Measurements from ENCODE around the gene C6. TPM values are rescaled to one million over a fixed set of nuclear protein-coding genes. Genes with fewer than 3 reads are reported as not detected.
"Not testable (repeated sequence)": the region's sequence is repeated elsewhere in the genome, so short reads cannot be mapped to it uniquely, and the experiment has no call there.

Gene C6
- total RNA-seq, 1 experiment from 2014 or later, result not detected

DNA sequence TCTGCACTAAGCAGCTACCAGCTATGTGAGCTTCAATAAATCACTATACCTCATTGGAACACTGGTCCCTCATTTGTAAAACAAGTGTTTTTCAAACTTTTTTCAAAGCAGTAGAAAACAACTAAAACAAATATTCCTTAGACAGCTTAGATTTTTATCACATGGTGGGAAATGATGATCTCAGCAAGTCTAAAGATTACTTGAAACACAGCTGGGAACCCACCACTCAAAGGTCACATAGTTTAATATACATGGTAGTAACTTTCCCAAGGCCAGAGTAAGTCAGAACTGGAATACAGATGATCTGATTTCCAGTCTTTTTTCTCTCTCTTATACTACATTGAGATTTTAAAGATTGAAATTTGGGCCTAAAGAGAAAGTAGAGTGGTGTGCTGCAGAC lies 850 bp upstream of the C6 start:
- ChIA-PET CTCF (no interaction called here), POLR2A (no interaction called here)
- intact Hi-C loops (cut with micrococcal nuclease; ENCODE audit: unreplicated experiment), result no loop called here
- Mint-ChIP-seq H3K4me1 (ENCODE audit: low read depth, unreplicated experiment) (no peaks in the 10 kb centered on the region), H3K27ac (ENCODE audit: unreplicated experiment) (no peak overlapping the region), H3K36me3 (ENCODE audit: insufficient read depth, unreplicated experiment) (no peaks in the 10 kb centered on the region), H3K9me3 (ENCODE audit: unreplicated experiment) (no peaks in the 10 kb centered on the region), H3K4me3 (ENCODE audit: unreplicated experiment) (no peak overlapping the region), H3K27me3 (ENCODE audit: insufficient read depth, unreplicated experiment) (no peaks in the 10 kb centered on the region)
- no peaks in the 10 kb centered on the region for H3K9me3 ChIP-seq
- H3K27me3 ChIP-seq (replicated peaks; ENCODE audit: control insufficient read depth, insufficient read depth, low read length), result no peaks in the 10 kb centered on the region
- TF ChIP-seq CTCF (IDR thresholded peaks at IDR 0.05; ENCODE audit: insufficient read depth in 1 of 2, low read depth in 1 of 2, low read length in 1 of 2, severe bottlenecking in 1 of 2, unreplicated experiment in 1 of 2), result no peak
- DNase-seq, result no peak
- H3K36me3 ChIP-seq (ENCODE audit: control insufficient read depth, insufficient read depth, low read length), result no peaks in the 10 kb centered on the region
- BruUV-seq (replicated peaks), result no TSS peak
- H3K4me3 ChIP-seq (ENCODE audit: low read depth, low read length), result no peak overlapping the region
- no peaks in the 10 kb centered on the region for H3K4me1 ChIP-seq

DNA sequence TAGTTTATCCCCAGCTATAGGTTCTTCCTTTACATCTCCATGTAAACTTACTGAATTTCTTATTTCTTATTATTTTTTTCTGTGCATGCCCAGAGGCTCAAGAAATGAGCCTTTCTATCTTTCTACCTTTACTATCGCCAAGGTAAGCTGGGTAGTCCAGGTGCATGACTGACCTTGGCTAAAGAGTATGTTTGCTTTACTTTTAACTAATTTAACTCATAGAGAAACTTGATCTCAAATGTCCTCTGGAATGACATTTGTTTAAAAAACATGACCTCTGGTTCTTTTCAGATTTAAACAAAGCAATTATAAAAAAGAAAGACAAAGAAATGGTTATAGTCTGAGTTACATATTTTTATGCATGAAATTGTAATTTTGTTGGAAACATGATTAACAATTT lies 397 bp downstream of the C6 start:
- H3K36me3 ChIP-seq (ENCODE audit: control insufficient read depth, insufficient read depth, low read length), result no peaks in the 10 kb centered on the region
- Mint-ChIP-seq H3K9me3 (ENCODE audit: unreplicated experiment) (peaks cover 6% of the 10 kb centered on the region), H3K4me3 (ENCODE audit: unreplicated experiment) (no peak overlapping the region), H3K36me3 (ENCODE audit: insufficient read depth, unreplicated experiment) (no peaks in the 10 kb centered on the region), H3K4me1 (ENCODE audit: low read depth, unreplicated experiment) (no peaks in the 10 kb centered on the region), H3K27ac (ENCODE audit: unreplicated experiment) (no peak overlapping the region), H3K27me3 (ENCODE audit: insufficient read depth, unreplicated experiment) (peaks cover 4% of the 10 kb centered on the region)
- CTCF ChIA-PET, result no interaction called here
- H3K9me3 ChIP-seq, result no peaks in the 10 kb centered on the region
- intact Hi-C loops (cut with micrococcal nuclease; ENCODE audit: unreplicated experiment), result no loop called here
- no TSS peak for BruUV-seq (replicated peaks)
- H3K27me3 ChIP-seq (replicated peaks; ENCODE audit: control insufficient read depth, insufficient read depth, low read length), result no peaks in the 10 kb centered on the region
- POLR2A ChIA-PET, result no interaction called here
- TF ChIP-seq CTCF (IDR thresholded peaks at IDR 0.05; ENCODE audit: insufficient read depth in 1 of 2, low read depth in 1 of 2, low read length in 1 of 2, severe bottlenecking in 1 of 2, unreplicated experiment in 1 of 2), result no peak
- no peak overlapping the region for H3K4me3 ChIP-seq (ENCODE audit: low read depth, low read length)
- no peak for DNase-seq
- no peaks in the 10 kb centered on the region for H3K4me1 ChIP-seq

- peaks cover 9% of the 10 kb centered on the region for H3K9me3 Mint-ChIP-seq (ENCODE audit: unreplicated experiment)
- intact Hi-C loops (cut with micrococcal nuclease; ENCODE audit: unreplicated experiment), result no loop called here
- Histone ChIP-seq H3K4me3 (ENCODE audit: low read depth, low read length) (no peak overlapping the region), H3K36me3 (ENCODE audit: control insufficient read depth, insufficient read depth, low read length) (no peaks in the 10 kb centered on the region), H3K27me3 (replicated peaks; ENCODE audit: control insufficient read depth, insufficient read depth, low read length) (no peaks in the 10 kb centered on the region), H3K9me3 (no peaks in the 10 kb centered on the region), H3K4me1 (no peaks in the 10 kb centered on the region)
- POLR2A ChIA-PET, result no interaction called here
- no peak for DNase-seq
- no peaks in the 10 kb centered on the region for H3K36me3 Mint-ChIP-seq (ENCODE audit: insufficient read depth, unreplicated experiment)
- H3K4me1 Mint-ChIP-seq (ENCODE audit: low read depth, unreplicated experiment), result no peaks in the 10 kb centered on the region
- CTCF ChIA-PET, result no interaction called here
- H3K27ac Mint-ChIP-seq (ENCODE audit: unreplicated experiment), result no peak overlapping the region
- no peak overlapping the region for H3K4me3 Mint-ChIP-seq (ENCODE audit: unreplicated experiment)
- H3K27me3 Mint-ChIP-seq (ENCODE audit: insufficient read depth, unreplicated experiment), result peaks cover 4% of the 10 kb centered on the region
- TF ChIP-seq CTCF (IDR thresholded peaks at IDR 0.05; ENCODE audit: insufficient read depth in 1 of 2, low read depth in 1 of 2, low read length in 1 of 2, severe bottlenecking in 1 of 2, unreplicated experiment in 1 of 2), result no peak
- BruUV-seq (replicated peaks), result no TSS peak
Measured at GRCh38 chr5:41211417-41211816, 1.9 kb downstream of the C6 start.

DNA sequence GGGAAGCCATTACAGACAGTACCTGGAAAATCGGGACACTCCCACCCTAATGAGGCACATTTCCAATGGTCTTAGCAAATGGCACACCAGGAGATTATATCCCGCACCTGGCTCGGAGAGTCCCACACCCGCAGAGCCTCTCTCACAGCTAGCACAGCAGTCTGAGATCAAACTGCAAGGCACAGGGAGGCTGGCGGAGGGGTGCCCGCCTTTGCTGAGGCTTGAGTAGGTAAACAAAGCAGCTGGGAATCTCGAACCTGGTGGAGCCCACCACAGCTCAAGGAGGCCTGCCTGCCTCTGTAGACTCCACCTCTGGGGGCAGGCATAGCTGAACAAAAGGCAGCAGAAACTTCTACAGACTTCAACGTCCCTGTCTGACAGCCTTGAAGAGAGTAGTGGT lies 7.9 kb downstream of the C6 start:
- H3K4me1 Mint-ChIP-seq (ENCODE audit: low read depth, unreplicated experiment); H3K27me3 Mint-ChIP-seq (ENCODE audit: insufficient read depth, unreplicated experiment); H3K36me3 ChIP-seq (ENCODE audit: control insufficient read depth, insufficient read depth, low read length); H3K27ac Mint-ChIP-seq (ENCODE audit: unreplicated experiment); POLR2A ChIA-PET; H3K9me3 Mint-ChIP-seq (ENCODE audit: unreplicated experiment); H3K27me3 ChIP-seq (replicated peaks; ENCODE audit: control insufficient read depth, insufficient read depth, low read length); H3K9me3 ChIP-seq; H3K4me3 Mint-ChIP-seq (ENCODE audit: unreplicated experiment); BruUV-seq (replicated peaks); CTCF ChIA-PET; intact Hi-C loops (cut with micrococcal nuclease; ENCODE audit: unreplicated experiment); DNase-seq; H3K36me3 Mint-ChIP-seq (ENCODE audit: insufficient read depth, unreplicated experiment); H3K4me1 ChIP-seq; H3K4me3 ChIP-seq (ENCODE audit: low read depth, low read length): not testable (repeated sequence)

Measured in Caco-2 (cell line).